DMS153 treated with DMSO at 0.1 percent for 48 hours (cell line): ENCODE measurements around the gene PPIB.

Experiments
- DNase-seq: peaks from one replicate; lab custom pipeline; 2025; ENCODE audit not compliant: unreplicated experiment; lab: John Stamatoyannopoulos, UW

The PPIB gene

GRCh38 chr15:64158363-64159134 lies 4.3 kb downstream of the PPIB start:
- no peak for DNase-seq

GRCh38 chr15:64157599-64158125 lies 5.2 kb downstream of the PPIB start:
- DNase-seq: no peak

DNA sequence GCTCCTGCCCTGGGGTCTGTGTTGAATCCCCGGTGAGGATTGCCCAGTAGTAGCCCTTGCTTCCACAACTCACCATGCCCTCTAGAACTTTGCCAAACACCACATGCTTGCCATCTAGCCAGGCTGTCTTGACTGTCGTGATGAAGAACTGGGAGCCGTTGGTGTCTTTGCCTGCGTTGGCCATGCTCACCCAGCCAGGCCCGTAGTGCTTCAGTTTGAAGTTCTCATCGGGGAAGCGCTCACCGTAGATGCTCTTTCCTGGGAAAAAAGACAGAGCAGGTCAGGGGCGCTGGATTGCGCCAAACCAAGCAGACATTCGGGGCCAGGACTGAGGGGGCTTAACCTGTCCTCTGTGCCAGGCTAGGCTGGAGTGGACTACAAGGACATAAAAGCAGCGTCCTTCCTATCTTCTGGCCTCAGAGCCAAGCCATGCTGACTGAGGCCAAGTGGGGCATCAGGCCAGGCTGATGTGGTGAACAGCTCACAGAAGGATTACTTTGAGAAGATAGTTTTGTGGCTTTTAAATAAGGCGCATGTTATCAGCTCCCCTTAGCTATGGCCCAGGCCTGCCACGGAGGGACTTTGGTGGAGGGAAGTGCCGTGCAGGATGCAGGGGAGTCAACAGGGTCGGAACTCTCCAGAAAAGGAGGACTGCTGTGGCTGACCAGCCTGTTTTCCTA lies 6.0 kb downstream of the PPIB start:
- no peak for DNase-seq

- DNase-seq: no peak
Observed at GRCh38 chr15:64155802-64156651, 6.8 kb downstream of the PPIB start.

DNA sequence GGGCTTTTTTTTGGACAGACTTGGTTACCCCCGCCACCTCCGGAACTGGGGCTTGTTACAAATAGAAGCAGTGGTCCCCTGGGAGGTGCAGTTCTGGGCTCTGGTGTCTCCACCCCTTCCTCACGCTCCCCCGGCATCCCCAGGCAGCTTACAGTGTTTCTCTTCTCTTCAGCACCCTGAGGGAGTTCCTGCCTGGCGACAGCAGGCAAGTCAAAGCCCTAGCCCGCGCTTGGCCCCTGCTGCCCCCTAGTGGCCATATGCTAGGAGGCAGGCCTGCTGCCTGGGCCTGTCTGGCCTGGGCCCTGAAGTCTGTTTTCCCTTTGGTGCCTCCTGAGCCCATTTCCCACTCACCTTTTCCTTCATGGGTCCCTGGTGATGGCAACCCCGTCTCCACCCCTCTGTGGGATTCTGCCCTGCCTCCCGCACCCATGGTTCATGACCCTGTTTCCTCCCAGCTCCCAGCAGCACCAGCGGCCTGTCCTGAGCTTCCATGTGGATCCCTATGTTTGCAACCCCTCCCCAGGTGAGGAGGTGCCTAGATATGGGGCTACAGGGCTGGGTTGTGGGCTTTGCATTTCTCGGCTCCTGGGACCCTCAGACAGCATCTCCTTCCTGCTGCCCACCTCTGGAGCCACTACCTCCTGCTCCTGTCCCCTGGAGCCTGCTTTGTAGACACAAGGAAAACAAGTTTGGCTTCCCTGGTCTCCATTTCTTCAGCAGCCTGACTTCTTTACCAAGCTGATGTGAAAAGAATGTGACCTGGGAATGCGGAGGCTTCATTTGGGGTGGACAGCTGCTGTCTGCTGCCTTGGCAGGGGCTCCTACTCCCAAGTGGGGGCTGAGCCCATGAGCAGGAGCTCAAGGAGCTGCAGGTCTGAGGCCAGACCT lies 9.1 kb downstream of the PPIB start:
- peak; percentile 18 for DNase-seq

DNA sequence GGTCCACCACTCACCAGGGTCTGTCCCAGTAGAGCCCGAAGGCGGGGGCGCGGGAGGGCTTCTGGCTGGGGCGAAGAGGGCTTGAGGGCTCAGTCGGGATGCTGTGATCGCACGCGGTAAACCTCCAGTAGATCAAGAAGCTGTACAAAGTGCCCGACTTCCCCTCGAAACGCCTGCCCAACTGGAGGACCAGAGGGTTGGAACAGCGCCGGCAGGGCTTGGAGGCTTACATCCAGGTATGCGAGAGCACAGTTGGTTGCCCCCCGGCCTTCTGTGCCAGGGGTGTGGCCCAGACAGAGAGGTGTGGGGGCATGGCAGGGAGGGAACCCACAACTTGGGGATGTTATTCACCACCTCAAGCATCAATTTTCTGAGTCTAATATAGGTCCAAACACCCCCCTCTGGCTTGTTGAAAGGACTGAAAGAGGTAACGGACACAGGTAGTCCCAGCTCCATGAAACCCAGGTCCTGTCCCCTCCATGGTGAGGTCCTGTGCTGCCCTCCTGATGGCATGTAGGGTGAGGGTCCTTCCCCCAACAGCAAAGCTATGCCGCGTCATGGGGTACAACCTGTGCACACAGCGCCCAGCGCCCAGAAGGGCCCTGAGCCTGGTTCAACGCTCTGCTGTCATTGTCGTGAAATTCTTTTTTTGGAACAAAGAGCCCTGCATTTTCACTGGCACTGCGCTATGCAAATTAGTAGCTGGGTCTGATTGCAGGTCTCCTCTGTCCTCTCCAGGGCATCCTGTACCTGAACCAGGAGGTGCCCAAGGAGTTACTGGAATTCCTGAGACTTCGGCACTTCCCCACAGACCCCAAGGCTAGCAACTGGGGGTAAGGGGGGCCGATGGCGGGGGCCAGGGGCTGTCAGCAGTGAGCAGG lies 10.1 kb downstream of the PPIB start:
- DNase-seq: peak; percentile 2

DNA sequence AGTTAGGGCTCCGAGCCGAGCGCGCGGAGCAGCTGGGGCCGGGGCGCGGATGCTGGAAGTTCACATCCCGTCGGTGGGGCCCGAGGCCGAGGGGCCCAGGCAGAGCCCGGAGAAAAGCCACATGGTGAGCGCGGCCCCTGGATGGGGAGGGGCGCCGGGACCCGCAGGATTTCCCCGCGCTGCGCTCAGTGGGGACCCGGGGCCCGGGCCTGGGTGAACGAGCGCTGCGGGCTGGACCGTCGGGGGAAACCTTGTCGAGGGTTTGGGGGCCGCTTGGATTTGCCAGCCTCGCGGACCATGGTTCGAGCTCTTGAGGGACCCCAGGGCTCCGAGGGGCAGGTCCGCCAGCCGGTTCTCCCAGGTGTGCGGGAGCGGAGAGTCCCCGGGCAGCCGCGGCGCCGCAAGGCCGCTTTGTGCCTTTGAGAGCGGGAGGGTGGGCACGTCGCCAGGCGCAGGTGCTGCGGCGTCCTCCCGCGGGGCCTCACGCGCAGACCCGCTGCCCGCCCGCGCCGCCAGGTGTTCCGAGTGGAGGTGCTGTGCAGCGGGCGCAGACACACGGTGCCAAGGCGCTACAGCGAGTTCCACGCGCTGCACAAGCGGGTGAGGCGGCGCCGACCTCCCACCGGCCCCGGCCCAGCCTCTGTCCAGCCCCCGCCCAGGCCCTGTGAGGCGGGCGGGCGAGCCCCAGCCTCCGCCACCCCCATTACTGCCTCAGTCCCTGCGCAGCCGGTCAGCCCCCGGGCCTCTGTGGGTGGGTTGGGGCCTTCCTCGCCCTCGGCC lies 10.9 kb downstream of the PPIB start, which contains the start of gene SNX22:
TSS of gene SNX22 (plus strand) at position 5 of the 780 bp plus-strand sequence. CDS start at position 50, 45 bp downstream.
- no peak for DNase-seq

GRCh38 chr15:64149893-64150578 lies 12.8 kb downstream of the PPIB start:
- DNase-seq: no peak

DNA sequence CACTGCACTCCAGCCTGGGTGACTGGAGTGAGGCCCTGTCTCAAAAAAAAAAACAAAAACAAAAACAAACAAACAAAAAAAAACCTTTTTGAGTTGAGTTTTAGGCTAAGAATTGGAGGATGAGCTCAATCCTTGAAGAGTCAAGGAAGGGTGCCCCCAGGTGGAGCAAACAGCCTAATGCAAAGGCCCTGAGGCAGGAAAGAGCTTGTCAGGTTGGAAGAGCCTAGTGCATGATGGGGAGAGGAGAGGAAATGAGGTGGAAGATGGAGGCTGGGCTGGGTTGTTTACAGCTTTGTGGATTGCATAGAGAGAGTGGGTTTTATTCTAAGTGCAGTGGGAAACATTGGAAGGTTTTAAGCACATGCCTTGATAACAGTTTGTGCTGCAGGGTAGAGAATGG lies 13.4 kb downstream of the PPIB start:
- no peak for DNase-seq

DNA sequence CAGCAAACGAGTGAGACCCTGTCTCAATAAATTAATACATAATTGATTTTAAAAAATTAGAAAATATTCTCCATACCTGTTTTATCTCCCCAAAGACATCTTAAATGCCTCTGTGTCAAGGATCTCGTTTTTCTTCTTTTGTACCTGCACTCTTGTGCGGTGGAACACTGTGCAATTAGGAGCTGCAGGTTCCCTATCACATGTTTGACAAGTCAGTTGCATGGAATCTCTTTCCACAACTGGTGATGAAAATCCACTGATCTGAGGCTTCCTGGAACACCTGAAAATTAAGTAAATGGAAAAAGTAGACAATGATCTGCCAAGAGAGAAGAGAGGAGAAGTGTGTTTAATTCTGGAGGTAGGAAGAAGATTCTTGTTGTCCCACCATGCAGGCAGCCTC lies 14.2 kb downstream of the PPIB start:
- DNase-seq: no peak

DNA sequence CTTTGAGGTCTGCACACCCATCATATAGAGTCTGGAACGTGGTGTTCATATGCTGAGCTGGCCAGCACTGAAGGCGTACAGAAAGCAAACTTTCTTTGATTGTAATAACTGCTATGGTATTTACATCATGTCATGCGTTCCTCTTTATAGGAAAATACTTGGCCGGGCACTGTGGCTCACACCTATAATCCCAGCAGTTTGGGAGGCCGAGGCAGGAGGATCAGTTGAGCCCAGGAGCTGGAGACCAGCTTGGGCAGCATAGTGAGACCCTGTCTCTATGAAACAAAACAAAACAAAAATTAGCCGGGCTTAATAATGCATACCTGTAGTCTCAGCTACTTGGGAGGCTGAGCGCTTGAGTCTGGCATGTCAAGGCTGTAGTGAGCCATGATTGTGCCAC lies 14.7 kb downstream of the PPIB start:
- DNase-seq: no peak

GRCh38 chr15:64146885-64147681 lies 15.7 kb downstream of the PPIB start:
- no peak for DNase-seq

DNA sequence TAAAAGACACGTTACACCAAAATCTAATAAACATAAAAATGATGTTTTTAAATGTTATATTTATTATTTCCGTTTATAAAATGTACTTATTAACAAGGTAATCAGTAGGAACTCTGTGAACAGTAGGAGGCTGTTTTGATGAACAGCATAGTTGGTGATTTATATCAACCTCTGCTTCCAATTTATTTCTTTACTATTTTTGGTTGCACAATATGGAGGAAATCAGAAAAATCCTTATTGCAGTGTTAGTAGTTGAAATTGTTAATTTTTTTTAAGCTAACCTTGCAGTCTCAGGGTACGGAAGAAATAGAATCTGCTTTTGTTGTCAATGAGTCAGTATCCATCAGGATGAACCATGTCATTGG lies 16.3 kb downstream of the PPIB start:
- no peak for DNase-seq

- DNase-seq: no peak
Observed at GRCh38 chr15:64146041-64146440, 16.8 kb downstream of the PPIB start.

DNA sequence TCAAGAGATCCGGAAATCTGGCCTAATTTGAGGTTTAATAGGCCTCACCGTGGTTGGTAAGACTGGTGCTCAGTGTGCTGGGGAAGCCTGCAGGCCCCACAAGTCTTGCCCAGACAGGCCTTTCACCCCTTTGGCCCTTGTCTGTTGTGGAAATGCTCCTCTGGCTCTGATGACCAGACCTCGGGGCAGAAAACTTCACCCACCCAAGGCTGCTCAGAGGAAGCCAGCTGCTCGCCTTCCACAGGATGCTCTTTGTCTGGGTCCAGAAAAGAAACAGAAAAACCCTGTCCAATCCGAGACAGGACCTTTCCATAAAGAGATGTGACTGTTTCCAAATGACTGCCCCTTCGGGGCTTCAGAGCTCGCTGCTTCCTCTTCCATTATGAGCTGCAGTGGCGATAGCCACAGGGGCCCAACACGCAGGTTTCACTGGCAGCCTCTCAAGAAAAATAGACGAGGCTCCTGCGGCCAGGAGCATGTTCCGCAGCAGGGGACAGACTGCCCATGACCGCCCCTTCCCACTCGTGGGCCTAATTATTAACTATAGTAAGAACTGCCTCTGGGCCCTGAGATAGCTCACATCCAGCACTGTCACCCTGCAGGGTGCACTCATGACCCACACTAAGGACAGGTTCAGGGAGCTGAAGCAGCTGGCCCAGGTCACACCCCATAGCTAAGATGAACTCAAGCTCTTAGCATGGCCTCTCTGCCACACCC lies 18.1 kb downstream of the PPIB start:
- no peak for DNase-seq

DNA sequence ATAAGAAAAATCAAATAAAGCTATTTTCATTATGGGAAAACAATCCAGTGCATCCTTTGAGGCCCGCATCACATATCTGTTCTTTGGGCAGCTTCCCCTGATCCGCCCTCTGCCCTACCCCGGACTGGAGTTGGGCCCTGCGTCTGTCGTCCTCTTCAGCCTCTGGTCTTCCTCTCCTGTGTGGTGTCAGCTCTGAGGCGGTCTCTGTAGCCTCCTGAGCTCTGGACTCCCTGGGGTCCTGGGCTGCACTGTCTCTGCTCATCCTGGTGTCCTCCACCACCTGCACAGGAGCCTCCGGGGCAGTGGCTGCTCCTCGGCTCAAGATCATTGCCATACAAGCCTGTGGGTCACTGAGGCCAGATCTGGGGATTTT lies 18.6 kb downstream of the PPIB start:
- DNase-seq: no peak

DNA sequence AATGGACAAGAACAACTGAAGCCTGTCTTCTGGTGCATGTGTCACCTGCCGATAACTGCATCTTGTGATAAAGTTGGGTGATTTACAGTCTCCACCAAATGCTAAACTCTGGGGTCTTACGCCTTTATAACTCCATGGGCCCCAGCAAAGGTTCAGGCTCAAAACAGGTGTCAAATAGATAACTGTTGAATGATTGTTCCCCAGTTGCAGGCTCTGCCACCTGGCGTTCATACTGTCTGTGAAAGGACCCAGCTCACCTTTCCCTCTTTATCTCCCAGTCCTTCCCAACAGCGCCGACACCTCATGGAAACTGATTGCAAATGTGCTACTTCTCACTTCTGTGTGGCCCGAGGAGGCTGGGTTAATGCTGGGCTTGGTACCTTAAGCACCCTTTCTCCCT lies 19.5 kb downstream of the PPIB start:
- DNase-seq: no peak
